Stimulated activated CD8-positive, alpha-beta memory T cell treated with anti-CD3 and anti-CD28 coated beads, Interleukin-4, amount 100 ng/mL, for 1 hour (primary cell): ENCODE results near the gene PAFAH2.

Source experiments
- DNase-seq, 2 donors: peaks; one replicate each; pipeline ENCODE4 v3.0.0-alpha.2; 2020; ENCODE audit warnings: low read depth in 2 of 2, low spot score in 1 of 2

PAFAH2 gene

GRCh38 chr1:26015358-26015757 lies 17.5 kb upstream of the PAFAH2 start:
- DNase-seq, result no peak

GRCh38 chr1:26014179-26014578 lies 16.3 kb upstream of the PAFAH2 start:
- no peak for DNase-seq

- DNase-seq, result no peak
Observed at GRCh38 chr1:26012864-26013263, 15.0 kb upstream of the PAFAH2 start.

- DNase-seq, result no peak
Observed at GRCh38 chr1:26010825-26011224, 13.0 kb upstream of the PAFAH2 start.

GRCh38 chr1:26009796-26010447 lies 12.1 kb upstream of the PAFAH2 start:
- DNase-seq, result no peak

GRCh38 chr1:26006710-26007109 lies 8.8 kb upstream of the PAFAH2 start:
- DNase-seq, result no peak

GRCh38 chr1:26005434-26006105 lies 7.7 kb upstream of the PAFAH2 start:
- DNase-seq, result no peak

- no peak for DNase-seq
Observed at GRCh38 chr1:26003756-26004155, 5.9 kb upstream of the PAFAH2 start.

GRCh38 chr1:26003262-26003661 lies 5.4 kb upstream of the PAFAH2 start:
- DNase-seq, result no peak

GRCh38 chr1:25999041-25999800 lies 1.4 kb upstream of the PAFAH2 start:
- no peak for DNase-seq

GRCh38 chr1:25996966-25997827 lies 666 bp downstream of the PAFAH2 start:
- no peak for DNase-seq

- no peak for DNase-seq
Observed at GRCh38 chr1:25994402-25995150, 3.3 kb downstream of the PAFAH2 start.

GRCh38 chr1:25993197-25993951 lies 4.5 kb downstream of the PAFAH2 start:
- DNase-seq, result no peak

- no peak for DNase-seq
Observed at GRCh38 chr1:25992689-25993171, 5.1 kb downstream of the PAFAH2 start.

- DNase-seq, result no peak
Observed at GRCh38 chr1:25991937-25992688, 5.8 kb downstream of the PAFAH2 start.

GRCh38 chr1:25990702-25991395 lies 7.0 kb downstream of the PAFAH2 start:
- peak; percentile 16 to 40 for DNase-seq

- DNase-seq, result no peak
Observed at GRCh38 chr1:25990251-25990650, 7.6 kb downstream of the PAFAH2 start.
